Activated CD4-positive, CD25-positive, alpha-beta regulatory T cell (primary cell): ENCODE data around the gene EFCAB12.

ENCODE experiments used
- DNase-seq, 4 experiments: peaks; one replicate each; lab custom pipeline; 2025; lab: John Stamatoyannopoulos, UW

EFCAB12 gene

GRCh38 chr3:129445471-129445870 is 17.0 kb upstream of the EFCAB12 start:
- DNase-seq: no peak

- no peak for DNase-seq
Measured at GRCh38 chr3:129442947-129443346, 14.5 kb upstream of the EFCAB12 start.

GRCh38 chr3:129442486-129442885 is 14.1 kb upstream of the EFCAB12 start:
- no peak for DNase-seq

- no peak for DNase-seq
Measured at GRCh38 chr3:129441782-129442181, 13.3 kb upstream of the EFCAB12 start.

GRCh38 chr3:129441215-129441614 is 12.8 kb upstream of the EFCAB12 start:
- DNase-seq: no peak

- no peak for DNase-seq
Measured at GRCh38 chr3:129440618-129441190, 12.3 kb upstream of the EFCAB12 start.

- peak; percentile 95 to 97 (median 96) for DNase-seq
Measured at GRCh38 chr3:129439817-129440617, 11.6 kb upstream of the EFCAB12 start, which contains the start of the genes IFT122 and MBD4. TSS of gene IFT122 (plus strand) at chr3:129440224. CDS start at chr3:129440331, 107 bp downstream. TSS of gene MBD4 (minus strand) at chr3:129439948. CDS start at chr3:129439833, 115 bp downstream.

- DNase-seq: peak in 3 of 4 experiments; percentile 6 to 10 (median 8)
Measured at GRCh38 chr3:129439226-129439816, 10.9 kb upstream of the EFCAB12 start.

GRCh38 chr3:129435367-129435766 is 6.9 kb upstream of the EFCAB12 start:
- no peak for DNase-seq

GRCh38 chr3:129434140-129434539 is 5.7 kb upstream of the EFCAB12 start:
- DNase-seq: no peak

- no peak for DNase-seq
Measured at GRCh38 chr3:129433565-129433964, 5.1 kb upstream of the EFCAB12 start.

GRCh38 chr3:129432671-129433070 is 4.2 kb upstream of the EFCAB12 start:
- DNase-seq: no peak

- DNase-seq: no peak
Measured at GRCh38 chr3:129432036-129432435, 3.6 kb upstream of the EFCAB12 start.

- no peak for DNase-seq
Measured at GRCh38 chr3:129429602-129430001, 1.2 kb upstream of the EFCAB12 start.

- no peak for DNase-seq
Measured at GRCh38 chr3:129429080-129429451, 630 bp upstream of the EFCAB12 start.

GRCh38 chr3:129428007-129428375 is 445 bp downstream of the EFCAB12 start:
- no peak for DNase-seq

- DNase-seq: no peak
Measured at GRCh38 chr3:129425619-129426018, 2.8 kb downstream of the EFCAB12 start.

GRCh38 chr3:129425213-129425612 is 3.2 kb downstream of the EFCAB12 start:
- no peak for DNase-seq

GRCh38 chr3:129424185-129424841 is 4.1 kb downstream of the EFCAB12 start:
- no peak for DNase-seq

GRCh38 chr3:129422897-129423296 is 5.5 kb downstream of the EFCAB12 start:
- no peak for DNase-seq

- no peak for DNase-seq
Measured at GRCh38 chr3:129421988-129422745, 6.3 kb downstream of the EFCAB12 start.
